SK-N-SH (cell line): ENCODE measurements around the gene LCN10.

Experiments used
- EP300 ChIP-seq, 2 experiments: IDR thresholded peaks; 2 replicates each; pipeline versions ENCODE4 v1.4.0 to v1.6.1; 2012; ENCODE audit warnings: borderline replicate concordance in 1 of 2, low read depth in 1 of 2, low read length in 1 of 2
- EZH2phosphoT487 ChIP-seq: fragments of 200-600 bp; sonication (generic); IDR thresholded peaks from 2 replicates; pipeline ENCODE4 v1.6.1; 2017; ENCODE audit warnings: low read depth, mixed run types, mild to moderate bottlenecking, antibody characterized with exemption, moderate library complexity, borderline replicate concordance
- NFIC ChIP-seq: IDR thresholded peaks from 2 replicates; pipeline ENCODE4 v1.4.0; 2012; ENCODE audit warnings: borderline replicate concordance
- POLR2AphosphoS5 ChIP-seq: IDR thresholded peaks from 2 replicates; pipeline ENCODE4 v1.6.1; 2012; ENCODE audit warnings: low read depth, low read length
- SIN3A ChIP-seq: IDR thresholded peaks from 2 replicates; pipeline ENCODE4 v1.6.1; 2012; ENCODE audit warnings: low read depth, mild to moderate bottlenecking, low read length, moderate library complexity, borderline replicate concordance
- SMC3 ChIP-seq: IDR thresholded peaks from 2 replicates; pipeline ENCODE4 v1.6.1; 2012; ENCODE audit warnings: low read depth, low read length, improper control_type of control experiment
- TEAD4 ChIP-seq: IDR thresholded peaks from 2 replicates; pipeline ENCODE4 v1.4.0; 2012; ENCODE audit warnings: mild to moderate bottlenecking, borderline replicate concordance; ENCODE audit not compliant: insufficient read depth
- USF2 ChIP-seq: fragments of 150-350 bp; IDR thresholded peaks from 2 replicates; pipeline ENCODE4 v1.6.1; 2017; ENCODE audit warnings: antibody characterized with exemption, low read length, low read depth, borderline replicate concordance
- YY1 ChIP-seq: IDR thresholded peaks from 2 replicates; pipeline ENCODE4 v1.4.0; 2012; ENCODE audit warnings: low read depth, mild to moderate bottlenecking
- TF ChIP-seq, protein P1 (sequence below): fragments of 200-600 bp; sonication (generic); IDR thresholded peaks from 2 replicates; pipeline ENCODE4 v1.6.1; 2017; ENCODE audit warnings: antibody characterized with exemption, mild to moderate bottlenecking, moderate library complexity

- TF ChIP-seq NFIC (no peak), EP300 (IDR thresholded peaks at IDR 0.05; ENCODE audit: borderline replicate concordance in 1 of 2, low read depth in 1 of 2, low read length in 1 of 2) (no peak), POLR2AphosphoS5 (no peak), USF2 (no peak), YY1 (no peak), SIN3A (no peak), TEAD4 (no peak), SMC3 (no peak), EZH2phosphoT487 (no peak)
- TF ChIP-seq, protein P1, sequence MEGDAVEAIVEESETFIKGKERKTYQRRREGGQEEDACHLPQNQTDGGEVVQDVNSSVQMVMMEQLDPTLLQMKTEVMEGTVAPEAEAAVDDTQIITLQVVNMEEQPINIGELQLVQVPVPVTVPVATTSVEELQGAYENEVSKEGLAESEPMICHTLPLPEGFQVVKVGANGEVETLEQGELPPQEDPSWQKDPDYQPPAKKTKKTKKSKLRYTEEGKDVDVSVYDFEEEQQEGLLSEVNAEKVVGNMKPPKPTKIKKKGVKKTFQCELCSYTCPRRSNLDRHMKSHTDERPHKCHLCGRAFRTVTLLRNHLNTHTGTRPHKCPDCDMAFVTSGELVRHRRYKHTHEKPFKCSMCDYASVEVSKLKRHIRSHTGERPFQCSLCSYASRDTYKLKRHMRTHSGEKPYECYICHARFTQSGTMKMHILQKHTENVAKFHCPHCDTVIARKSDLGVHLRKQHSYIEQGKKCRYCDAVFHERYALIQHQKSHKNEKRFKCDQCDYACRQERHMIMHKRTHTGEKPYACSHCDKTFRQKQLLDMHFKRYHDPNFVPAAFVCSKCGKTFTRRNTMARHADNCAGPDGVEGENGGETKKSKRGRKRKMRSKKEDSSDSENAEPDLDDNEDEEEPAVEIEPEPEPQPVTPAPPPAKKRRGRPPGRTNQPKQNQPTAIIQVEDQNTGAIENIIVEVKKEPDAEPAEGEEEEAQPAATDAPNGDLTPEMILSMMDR: no peak
Measured at GRCh38 chr9:136745389-136746154, 2.8 kb upstream of the LCN10 start.
